HG03342 (cell line): Measurements from ENCODE around the gene CMBL.
"Not testable (repeated sequence)": the region's sequence is repeated elsewhere in the genome, so short reads cannot be mapped to it uniquely, and the experiment has no call there.

Source experiments
- ATAC-seq: cut with Tn5 transposase; IDR thresholded peaks from one replicate; pipeline ENCODE4 v1.9.1; 2021; ENCODE audit warnings: mild to moderate bottlenecking, moderate library complexity; ENCODE audit not compliant: unreplicated experiment

The CMBL gene

GRCh38 chr5:10262121-10262774, 45.5 kb downstream of the CMBL start:
- no peak for ATAC-seq

- no peak for ATAC-seq
Observed at GRCh38 chr5:10261065-10261464, 46.6 kb downstream of the CMBL start.

GRCh38 chr5:10259899-10260298, 47.8 kb downstream of the CMBL start:
- no peak for ATAC-seq

GRCh38 chr5:10257870-10258269, 49.8 kb downstream of the CMBL start:
- ATAC-seq, result no peak

- no peak for ATAC-seq
Observed at GRCh38 chr5:10254686-10255085, 53.0 kb downstream of the CMBL start.

- no peak for ATAC-seq
Observed at GRCh38 chr5:10253390-10253789, 54.3 kb downstream of the CMBL start.

GRCh38 chr5:10251405-10251804, 56.3 kb downstream of the CMBL start:
- no peak for ATAC-seq

- ATAC-seq, result no peak
Observed at GRCh38 chr5:10250806-10251276, 56.9 kb downstream of the CMBL start.

GRCh38 chr5:10249948-10250805, 57.5 kb downstream of the CMBL start, which contains the start of gene CCT5:
TSS of gene CCT5 (plus strand) at chr5:10250280. CDS start at chr5:10250341, 61 bp downstream.
- ATAC-seq, result peak; percentile 80

- ATAC-seq, result peak; percentile 1
Observed at GRCh38 chr5:10248378-10249260, 59.1 kb downstream of the CMBL start.

- not testable (repeated sequence) for ATAC-seq
Observed at GRCh38 chr5:10247217-10247616, 60.5 kb downstream of the CMBL start.

- ATAC-seq, result no peak
Observed at GRCh38 chr5:10246761-10247160, 60.9 kb downstream of the CMBL start.

- no peak for ATAC-seq
Observed at GRCh38 chr5:10244342-10244944, 63.3 kb downstream of the CMBL start.

GRCh38 chr5:10243660-10244240, 64.0 kb downstream of the CMBL start:
- ATAC-seq, result no peak

- ATAC-seq, result no peak
Observed at GRCh38 chr5:10235350-10235749, 72.4 kb downstream of the CMBL start.

GRCh38 chr5:10233505-10233904, 74.2 kb downstream of the CMBL start:
- no peak for ATAC-seq

GRCh38 chr5:10233011-10233410, 74.7 kb downstream of the CMBL start:
- ATAC-seq, result no peak

- no peak for ATAC-seq
Observed at GRCh38 chr5:10232386-10232785, 75.3 kb downstream of the CMBL start.

GRCh38 chr5:10229306-10230048, 78.2 kb downstream of the CMBL start:
- no peak for ATAC-seq

- ATAC-seq, result no peak
Observed at GRCh38 chr5:10228288-10228687, 79.4 kb downstream of the CMBL start.
